GM19193 (cell line): ENCODE measurements around the gene TLCD3B.

Source experiments
- POLR2A ChIP-seq: IDR thresholded peaks from 4 replicates; pipeline ENCODE4 v1.6.1; 2011; ENCODE audit not compliant: insufficient read depth, insufficient read length; ENCODE audit errors: extremely low read depth

TLCD3B gene

DNA sequence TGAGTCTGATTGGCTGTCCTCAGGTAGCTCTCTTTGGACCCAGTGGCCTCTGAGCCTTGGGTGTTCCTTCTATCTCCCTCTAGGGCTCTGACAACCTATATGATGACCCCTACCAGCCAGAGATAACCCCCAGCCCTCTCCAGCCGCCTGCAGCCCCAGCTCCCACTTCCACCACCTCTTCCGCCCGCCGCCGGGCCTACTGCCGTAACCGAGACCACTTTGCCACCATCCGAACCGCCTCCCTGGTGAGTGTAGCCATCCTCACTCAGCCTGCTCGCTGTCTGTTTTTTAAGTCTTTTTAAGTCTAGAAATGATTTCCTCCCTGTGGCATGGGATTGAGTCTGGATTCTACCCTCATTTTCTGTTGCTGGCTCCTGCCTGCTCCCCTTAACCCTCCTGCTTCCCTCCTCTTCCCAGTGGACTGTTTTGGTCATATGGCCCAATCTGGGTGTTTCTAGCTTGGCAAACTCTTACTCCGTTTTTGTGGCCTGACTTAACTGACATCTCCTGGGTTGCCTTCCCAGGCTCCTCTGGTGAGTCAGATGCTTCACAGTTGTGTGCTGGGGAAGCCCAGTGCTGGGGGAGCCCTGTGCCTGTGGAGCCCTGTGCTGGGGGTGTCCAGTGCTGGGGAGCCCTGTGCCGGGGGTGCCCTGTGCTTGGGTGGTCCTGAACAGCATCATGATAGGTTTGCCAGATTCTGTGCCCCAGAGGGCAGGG lies 47.5 kb downstream of the TLCD3B start:
- no peak for TF ChIP-seq POLR2A

DNA sequence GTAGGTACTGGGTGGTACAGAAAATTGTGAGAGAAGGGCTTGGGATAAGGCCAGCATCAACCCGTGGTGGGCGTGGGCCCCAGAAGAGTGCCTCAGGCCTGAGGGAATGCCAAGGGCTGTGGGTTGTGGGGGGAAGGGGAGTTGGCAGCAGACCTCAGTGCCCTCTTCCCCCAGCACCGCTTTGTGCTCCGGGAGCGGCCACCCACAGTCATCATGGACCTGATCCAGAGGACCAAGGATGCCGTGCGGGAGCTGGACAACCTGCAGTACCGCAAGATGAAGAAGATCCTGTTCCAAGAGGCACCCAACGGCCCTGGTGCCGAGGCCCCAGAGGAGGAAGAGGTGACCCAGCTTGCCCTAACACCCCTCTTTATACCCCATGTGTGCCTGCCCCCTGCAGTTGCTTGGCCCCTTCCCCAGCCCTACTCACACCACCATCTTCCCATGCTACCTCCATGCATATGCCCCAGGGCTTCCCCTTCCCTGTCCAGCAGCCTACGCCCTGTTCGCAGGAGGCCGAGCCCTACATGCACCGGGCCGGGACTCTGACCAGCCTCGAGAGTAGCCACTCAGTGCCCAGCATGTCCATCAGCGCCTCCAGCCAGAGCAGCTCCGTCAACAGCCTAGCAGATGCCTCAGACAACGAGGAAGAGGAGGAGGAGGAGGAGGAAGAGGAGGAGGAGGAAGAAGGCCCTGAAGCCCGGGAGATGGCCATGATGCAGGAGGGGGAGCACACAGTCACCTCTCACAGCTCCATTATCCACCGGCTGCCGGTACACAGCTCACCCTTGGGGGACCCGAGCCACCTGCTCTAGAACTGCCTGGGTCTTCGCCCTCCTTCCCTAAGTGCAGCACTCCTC lies 48.3 kb downstream of the TLCD3B start:
- TF ChIP-seq POLR2A: no peak

DNA sequence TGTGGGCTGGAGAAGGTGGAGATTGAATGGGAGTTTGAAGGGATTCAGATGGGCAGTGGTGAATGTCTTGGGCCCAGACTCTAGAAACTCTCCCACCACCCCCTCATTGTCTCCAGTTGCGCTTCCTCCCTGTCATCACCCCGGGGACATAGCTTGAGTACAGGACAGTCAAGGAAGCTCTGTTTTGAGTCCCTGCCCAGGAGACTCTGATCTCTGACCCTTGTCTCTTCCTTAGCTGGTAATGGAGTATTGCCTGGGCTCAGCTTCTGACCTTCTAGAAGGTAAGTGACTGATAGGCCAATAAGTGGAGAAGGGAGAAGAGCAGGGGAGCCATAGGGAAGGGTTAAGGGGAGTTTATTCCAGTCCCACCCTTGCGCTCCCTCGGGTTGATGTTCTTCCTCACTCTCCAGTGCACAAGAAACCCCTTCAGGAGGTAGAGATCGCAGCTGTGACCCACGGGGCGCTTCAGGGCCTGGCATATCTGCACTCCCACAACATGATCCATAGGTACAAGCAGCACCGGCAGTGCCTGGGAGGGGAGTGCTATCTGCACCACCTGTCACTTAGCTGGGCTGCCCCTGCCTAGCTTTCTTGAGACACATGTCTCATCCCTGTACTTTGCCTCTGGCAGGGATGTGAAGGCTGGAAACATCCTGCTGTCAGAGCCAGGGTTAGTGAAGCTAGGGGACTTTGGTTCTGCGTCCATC lies 52.4 kb downstream of the TLCD3B start:
- TF ChIP-seq POLR2A: no peak

GRCh38 chr16:29978081-29978480 lies 53.0 kb downstream of the TLCD3B start:
- no peak for TF ChIP-seq POLR2A

- TF ChIP-seq POLR2A: no peak
Observed at GRCh38 chr16:29977063-29977825, 53.8 kb downstream of the TLCD3B start.

DNA sequence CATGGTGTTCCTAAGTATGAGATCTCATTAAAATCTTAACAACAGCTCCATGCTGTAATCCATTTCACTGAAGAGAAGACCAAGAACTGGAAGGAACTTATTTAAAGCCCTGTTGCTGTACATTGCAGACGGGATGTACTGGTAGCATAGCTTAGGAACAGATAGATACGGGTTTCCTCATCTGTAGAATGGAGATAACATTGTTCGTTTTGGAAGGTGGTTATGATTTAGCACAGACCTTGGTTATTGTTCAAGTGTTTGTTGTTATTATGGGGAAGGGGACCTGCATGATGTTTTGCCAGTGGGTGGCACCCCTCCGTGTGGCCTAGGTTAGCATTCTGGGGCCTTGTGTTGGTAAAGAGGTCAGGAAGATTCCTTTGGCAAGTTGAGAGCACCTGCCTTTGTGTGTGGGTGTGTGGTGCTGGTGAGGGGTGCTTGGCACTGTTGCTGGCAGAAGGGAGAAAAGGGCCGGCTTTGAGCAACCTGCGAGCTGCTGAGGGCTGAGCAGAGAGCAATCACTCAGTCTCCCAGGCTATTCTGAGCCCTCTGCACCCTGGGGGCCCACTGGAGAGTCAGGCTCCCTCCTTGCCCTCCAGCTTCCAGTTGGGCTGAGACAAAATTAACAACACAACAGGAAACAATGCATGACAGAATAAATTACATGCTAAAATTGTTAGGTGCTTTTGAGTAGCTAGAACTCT lies 55.1 kb downstream of the TLCD3B start:
- no peak for TF ChIP-seq POLR2A

DNA sequence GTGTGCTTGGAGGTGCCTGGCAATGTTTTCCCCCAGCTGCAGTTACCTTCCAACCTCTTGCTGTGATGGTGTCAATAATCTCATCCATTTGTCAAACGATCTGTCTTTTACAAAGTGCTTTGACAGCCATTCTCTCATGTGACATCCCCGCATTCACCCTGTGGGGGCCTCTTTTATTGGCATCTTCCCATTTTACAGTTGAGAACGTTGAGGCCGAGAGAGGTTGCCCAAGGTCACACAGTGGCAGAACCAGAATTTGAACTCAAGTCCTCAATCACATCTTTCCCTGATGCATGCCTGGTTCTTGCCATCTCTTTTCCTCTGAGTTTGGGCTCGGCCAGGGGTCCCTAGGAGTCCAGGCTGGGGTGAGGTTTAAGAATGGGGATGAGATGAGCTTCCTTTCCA lies 55.9 kb downstream of the TLCD3B start:
- no peak for TF ChIP-seq POLR2A
